Colonic mucosa (tissue), 4 donors: ENCODE results near the gene AGAP1. TPM values are rescaled to one million over a fixed set of nuclear protein-coding genes. Genes with fewer than 3 reads are reported as not detected.

Source experiments
- DNase-seq: peaks from one replicate; pipeline ENCODE4 v3.0.0-alpha.2; 2020
- H3K27ac ChIP-seq: fragments of 200-600 bp; one replicate; pipeline ENCODE4 v1.8.0; 2021
- H3K27me3 ChIP-seq: fragments of 200-600 bp; one replicate; pipeline ENCODE4 v1.8.0; 2021
- H3K36me3 ChIP-seq: fragments of 200-600 bp; one replicate; pipeline ENCODE4 v1.8.0; 2021
- H3K4me1 ChIP-seq: fragments of 200-600 bp; one replicate; pipeline ENCODE4 v1.8.0; 2021; ENCODE audit warnings: mild to moderate bottlenecking
- H3K4me3 ChIP-seq: fragments of 200-600 bp; one replicate; pipeline ENCODE4 v1.8.0; 2021
- H3K9ac ChIP-seq, 2 donors: one replicate each; pipeline ENCODE4 v1.7.0; 2013; ENCODE audit warnings: control low read depth in 2 of 2, low read depth in 2 of 2, low read length in 2 of 2
- H3K9me3 ChIP-seq: fragments of 200-600 bp; one replicate; pipeline ENCODE4 v1.8.0; 2021
- intact Hi-C: fragments of 100-400 bp; cut with DNase I; formaldehyde crosslinking; loops from one replicate; pipeline ENCODE4 v1.14.1; 2022
- total RNA-seq, 2 donors: library from RNA; stranded (reverse); fragmentation: NEBNext Ultra II Directional in 1 of 2; extraction: Animal tissue kit (Norgen Biotek cat#: 25700) in 1 of 2; gene quantifications; one replicate each; pipeline ENCODE4 v1.2.1, GENCODE V29; 2021
- TF ChIP-seq, protein P1 (sequence below): fragments of 200-600 bp; IDR thresholded peaks from one replicate; pipeline ENCODE4 v1.8.0; 2022; ENCODE audit warnings: antibody characterized with exemption, mild to moderate bottlenecking
- donor health status: healthy.
- donor health status: DM: no; HTN: no; CAD: no.
- donor health status: DM: no; HTN: no; CAD: no.

AGAP1 gene
- total RNA-seq, 2 donors from 2014 or later = 62.1 to 62.9 TPM

DNA sequence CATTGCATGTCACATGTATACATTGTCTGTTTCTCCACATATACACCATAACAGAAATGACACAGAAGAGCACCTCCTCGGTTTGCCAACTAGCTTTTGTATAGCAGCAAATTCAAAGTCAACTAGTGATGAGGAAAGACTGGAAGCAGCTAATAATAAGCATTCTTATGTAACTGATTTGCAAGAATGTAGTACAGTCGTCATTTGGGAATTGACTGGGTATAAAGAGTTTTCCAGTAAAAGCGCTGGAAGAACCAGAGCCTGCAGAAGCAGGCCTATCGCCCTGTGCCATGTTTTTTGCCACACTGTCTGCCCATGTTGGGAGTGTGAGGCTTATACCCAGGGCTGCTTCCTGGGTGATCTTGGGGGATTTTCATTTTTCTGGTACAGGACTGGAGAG, 363.8 kb downstream of the AGAP1 start:
- no peaks in the 10 kb centered on the region for H3K36me3 ChIP-seq
- no peak overlapping the region for H3K27ac ChIP-seq
- H3K9me3 ChIP-seq = no peaks in the 10 kb centered on the region
- DNase-seq = no peak
- intact Hi-C loops = no loop called here
- no peak overlapping the region for H3K9ac ChIP-seq
- TF ChIP-seq, protein P1, sequence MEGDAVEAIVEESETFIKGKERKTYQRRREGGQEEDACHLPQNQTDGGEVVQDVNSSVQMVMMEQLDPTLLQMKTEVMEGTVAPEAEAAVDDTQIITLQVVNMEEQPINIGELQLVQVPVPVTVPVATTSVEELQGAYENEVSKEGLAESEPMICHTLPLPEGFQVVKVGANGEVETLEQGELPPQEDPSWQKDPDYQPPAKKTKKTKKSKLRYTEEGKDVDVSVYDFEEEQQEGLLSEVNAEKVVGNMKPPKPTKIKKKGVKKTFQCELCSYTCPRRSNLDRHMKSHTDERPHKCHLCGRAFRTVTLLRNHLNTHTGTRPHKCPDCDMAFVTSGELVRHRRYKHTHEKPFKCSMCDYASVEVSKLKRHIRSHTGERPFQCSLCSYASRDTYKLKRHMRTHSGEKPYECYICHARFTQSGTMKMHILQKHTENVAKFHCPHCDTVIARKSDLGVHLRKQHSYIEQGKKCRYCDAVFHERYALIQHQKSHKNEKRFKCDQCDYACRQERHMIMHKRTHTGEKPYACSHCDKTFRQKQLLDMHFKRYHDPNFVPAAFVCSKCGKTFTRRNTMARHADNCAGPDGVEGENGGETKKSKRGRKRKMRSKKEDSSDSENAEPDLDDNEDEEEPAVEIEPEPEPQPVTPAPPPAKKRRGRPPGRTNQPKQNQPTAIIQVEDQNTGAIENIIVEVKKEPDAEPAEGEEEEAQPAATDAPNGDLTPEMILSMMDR = no peak
- H3K4me3 ChIP-seq = no peak overlapping the region
- no peaks in the 10 kb centered on the region for H3K27me3 ChIP-seq
- H3K4me1 ChIP-seq = no peaks in the 10 kb centered on the region

DNA sequence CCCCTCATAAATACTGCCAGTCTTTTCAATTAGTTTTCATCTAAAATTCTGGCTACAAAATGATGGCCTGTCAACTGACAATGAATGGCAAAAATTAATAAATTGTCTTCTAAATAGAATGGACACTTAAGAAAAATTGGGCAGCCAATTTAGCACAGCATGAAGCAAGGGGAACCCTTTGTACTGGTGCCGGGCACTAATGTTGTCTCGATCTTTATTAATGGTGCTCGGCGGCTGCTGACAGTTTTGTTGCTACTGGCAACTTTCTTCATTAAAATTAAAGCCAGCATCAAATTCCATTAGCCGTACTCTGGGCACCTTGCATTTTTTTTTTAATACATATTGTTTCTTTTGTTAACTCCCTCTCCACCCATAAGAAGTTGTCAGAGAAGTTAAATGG, 365.0 kb downstream of the AGAP1 start:
- H3K27me3 ChIP-seq = no peaks in the 10 kb centered on the region
- H3K36me3 ChIP-seq = no peaks in the 10 kb centered on the region
- no peak overlapping the region for H3K27ac ChIP-seq
- H3K9ac ChIP-seq = no peak overlapping the region
- no peaks in the 10 kb centered on the region for H3K4me1 ChIP-seq
- no peak for DNase-seq
- TF ChIP-seq, protein P1 = no peak
- intact Hi-C loops = no loop called here
- H3K4me3 ChIP-seq = no peak overlapping the region
- no peaks in the 10 kb centered on the region for H3K9me3 ChIP-seq

DNA sequence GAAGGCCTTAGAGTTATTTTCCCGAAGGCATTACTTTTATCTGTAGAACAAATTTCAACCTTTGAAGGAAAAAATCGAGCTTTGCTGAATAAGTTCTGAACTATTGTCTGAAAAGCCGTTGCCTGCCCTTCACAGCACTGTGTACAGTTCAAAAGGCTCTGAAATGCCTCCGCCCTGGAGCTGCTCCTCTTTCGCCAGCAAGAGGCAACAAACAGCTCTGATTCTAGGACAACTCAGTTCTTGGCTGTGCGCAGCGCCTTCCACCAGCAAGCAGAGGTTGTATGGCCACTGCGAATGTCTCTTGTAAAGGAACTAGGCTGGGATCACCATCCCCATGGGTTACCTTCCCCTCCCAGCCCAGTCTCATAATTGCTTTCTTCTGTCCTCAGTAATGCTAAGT, 365.8 kb downstream of the AGAP1 start:
- no peaks in the 10 kb centered on the region for H3K27me3 ChIP-seq
- no peak overlapping the region for H3K9ac ChIP-seq
- TF ChIP-seq, protein P1 = no peak
- no peaks in the 10 kb centered on the region for H3K4me1 ChIP-seq
- DNase-seq = no peak
- H3K36me3 ChIP-seq = no peaks in the 10 kb centered on the region
- H3K9me3 ChIP-seq = no peaks in the 10 kb centered on the region
- H3K27ac ChIP-seq = no peak overlapping the region
- no peak overlapping the region for H3K4me3 ChIP-seq
- intact Hi-C loops = no loop called here

DNA sequence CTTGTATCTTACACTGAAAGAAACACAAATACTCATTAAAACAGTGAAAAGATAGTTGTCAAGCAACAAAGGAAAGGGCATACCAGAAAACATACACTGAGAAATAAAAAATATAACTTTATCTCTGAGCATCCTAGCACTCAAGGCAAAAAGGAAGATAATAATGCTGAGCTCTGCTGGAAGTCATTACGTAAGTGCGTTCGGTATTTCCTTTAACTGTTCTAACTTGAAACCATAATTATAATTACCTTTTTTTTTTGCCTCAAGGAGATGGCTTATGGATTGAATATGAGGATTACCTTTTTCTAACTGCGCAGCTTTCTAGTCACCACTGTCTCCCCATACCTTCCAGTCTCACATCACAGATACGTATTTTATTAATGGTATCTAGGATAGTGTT, 366.3 kb downstream of the AGAP1 start:
- no peaks in the 10 kb centered on the region for H3K27me3 ChIP-seq
- no peaks in the 10 kb centered on the region for H3K9me3 ChIP-seq
- TF ChIP-seq, protein P1 = no peak
- DNase-seq = no peak
- no peak overlapping the region for H3K4me3 ChIP-seq
- H3K27ac ChIP-seq = no peak overlapping the region
- H3K36me3 ChIP-seq = no peaks in the 10 kb centered on the region
- H3K9ac ChIP-seq = no peak overlapping the region
- intact Hi-C loops = no loop called here
- no peaks in the 10 kb centered on the region for H3K4me1 ChIP-seq

DNA sequence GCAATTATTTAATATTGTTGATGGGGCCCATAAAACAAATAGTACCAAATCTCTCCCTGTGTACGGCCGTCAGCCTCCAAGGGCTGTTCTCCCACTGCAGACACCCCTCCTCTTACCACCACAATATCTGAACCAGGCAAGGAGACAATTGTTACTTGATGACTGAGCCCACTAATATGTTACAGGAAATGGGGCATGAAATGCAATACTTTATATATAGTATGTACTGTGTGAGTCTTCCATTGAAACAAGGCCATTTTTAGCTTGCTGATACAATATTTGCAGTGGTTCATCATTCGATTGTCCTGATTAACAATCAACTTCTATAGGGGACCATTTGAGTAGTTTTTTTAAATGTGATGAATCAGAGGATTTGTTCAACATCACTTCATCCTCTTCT, 367.0 kb downstream of the AGAP1 start:
- H3K9me3 ChIP-seq = no peaks in the 10 kb centered on the region
- TF ChIP-seq, protein P1 = no peak
- H3K4me3 ChIP-seq = no peak overlapping the region
- no peaks in the 10 kb centered on the region for H3K27me3 ChIP-seq
- no peak overlapping the region for H3K27ac ChIP-seq
- intact Hi-C loops = no loop called here
- H3K4me1 ChIP-seq = no peaks in the 10 kb centered on the region
- DNase-seq = no peak
- H3K9ac ChIP-seq = no peak overlapping the region
- no peaks in the 10 kb centered on the region for H3K36me3 ChIP-seq

DNA sequence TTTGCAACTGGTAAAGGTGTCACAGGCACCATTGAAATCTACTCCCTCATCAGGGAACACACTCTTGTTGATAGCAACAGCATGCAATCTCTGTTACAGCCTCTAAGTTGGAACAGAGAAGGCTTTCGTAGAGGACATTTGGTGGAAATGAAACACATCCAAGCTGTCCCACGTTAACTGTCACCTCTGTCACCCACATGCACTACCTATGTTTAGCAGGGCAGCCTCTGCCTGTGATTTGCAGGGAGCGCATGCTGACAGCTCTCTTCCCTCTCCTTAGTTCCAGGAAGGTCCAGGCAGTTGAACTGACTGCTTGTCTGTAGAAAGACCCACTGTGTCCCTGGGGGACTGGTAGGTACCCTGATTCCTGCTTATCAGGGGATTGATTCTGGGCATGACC, 367.5 kb downstream of the AGAP1 start:
- intact Hi-C loops = no loop called here
- Histone ChIP-seq H3K36me3 (no peaks in the 10 kb centered on the region), H3K27me3 (no peaks in the 10 kb centered on the region), H3K9ac (no peak overlapping the region), H3K4me1 (no peaks in the 10 kb centered on the region), H3K9me3 (no peaks in the 10 kb centered on the region), H3K4me3 (no peak overlapping the region), H3K27ac (no peak overlapping the region)
- no peak for DNase-seq
- TF ChIP-seq, protein P1 = no peak
